Measurements from ENCODE around the gene CFAP157. TPM values are rescaled to one million over a fixed set of nuclear protein-coding genes. Genes with fewer than 3 reads are reported as not detected.

Gene CFAP157
- total RNA-seq, 1 donor from 2014 or later, result 0.34 TPM

DNA sequence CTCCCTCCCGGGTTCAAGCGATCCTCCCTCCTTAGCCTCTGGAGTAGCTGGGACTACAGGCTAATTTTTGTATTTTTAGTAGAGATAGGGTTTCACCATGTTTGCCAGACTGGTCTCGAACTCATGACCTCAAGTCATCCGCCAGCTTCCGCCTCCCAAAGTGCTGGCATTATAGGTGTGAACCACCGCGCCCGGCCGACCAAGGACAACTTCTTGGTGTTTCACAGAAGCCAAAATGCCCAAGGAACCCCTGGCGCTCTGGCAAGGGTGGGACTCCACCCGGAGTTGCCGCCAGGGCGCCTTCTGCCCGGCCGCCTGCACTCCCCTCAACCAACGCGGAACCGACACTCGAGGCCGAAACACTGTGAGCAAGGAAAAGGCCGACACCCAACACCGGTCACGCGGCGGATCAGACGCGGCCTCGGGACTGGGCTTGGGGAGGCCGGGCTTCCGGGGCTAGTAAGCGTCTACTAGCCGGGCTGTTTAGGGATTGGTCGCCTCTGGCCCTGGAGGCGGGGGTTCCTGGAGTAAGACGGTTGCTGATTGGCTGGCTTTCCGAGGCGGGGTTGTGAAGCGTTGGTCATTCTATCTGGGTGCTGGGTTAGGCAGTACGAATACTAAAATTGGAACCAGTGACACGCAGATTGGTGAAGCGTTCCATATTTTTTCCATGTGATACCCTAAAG is 7.7 kb upstream of the CFAP157 start:
- Mint-ChIP-seq H3K27ac (peak overlapping the region; percentile 86), H3K36me3 (peaks cover 1% of the 10 kb centered on the region), H3K9me3 (no peaks in the 10 kb centered on the region), H3K4me1 (peaks cover 24% of the 10 kb centered on the region), H3K4me3 (peak overlapping the region; percentile 64), H3K27me3 (ENCODE audit: low read depth) (no peaks in the 10 kb centered on the region)
- TF ChIP-seq CTCF (IDR thresholded peaks at IDR 0.05; ENCODE audit: unreplicated experiment), result no peak
- DNase-seq (ENCODE audit: low spot score in 2 of 2, unreplicated experiment in 2 of 2), result peak; percentile 88 to 90

DNA sequence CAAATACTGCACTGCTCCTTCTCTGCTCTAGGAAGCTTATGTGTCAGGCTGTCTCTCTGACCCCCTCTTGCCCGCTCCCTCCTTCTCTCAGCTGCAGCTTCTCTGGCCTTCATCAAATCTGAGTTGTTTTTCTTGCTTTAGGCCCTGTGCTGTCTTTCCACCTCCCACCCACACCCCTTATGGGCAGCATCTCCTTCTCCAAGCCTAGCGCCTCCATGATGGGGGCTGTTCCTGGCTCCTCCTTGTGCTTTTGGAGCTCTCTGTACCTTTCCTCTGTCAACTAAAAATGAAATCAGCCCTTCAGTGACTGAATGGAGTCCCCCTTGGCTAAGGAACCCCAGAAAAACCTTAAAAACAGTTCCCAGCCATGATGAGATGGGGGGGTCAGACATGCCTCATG is 6.6 kb upstream of the CFAP157 start:
- no peak for TF ChIP-seq CTCF (IDR thresholded peaks at IDR 0.05; ENCODE audit: unreplicated experiment)
- no peak overlapping the region for H3K4me3 Mint-ChIP-seq
- H3K27me3 Mint-ChIP-seq (ENCODE audit: low read depth), result no peaks in the 10 kb centered on the region
- no peaks in the 10 kb centered on the region for H3K36me3 Mint-ChIP-seq
- no peaks in the 10 kb centered on the region for H3K9me3 Mint-ChIP-seq
- H3K27ac Mint-ChIP-seq, result peak overlapping the region; percentile 47
- no peak for DNase-seq (ENCODE audit: low spot score in 2 of 2, unreplicated experiment in 2 of 2)
- H3K4me1 Mint-ChIP-seq, result peaks cover 21% of the 10 kb centered on the region

GRCh38 chr9:127700594-127701255 is 6.1 kb upstream of the CFAP157 start:
- H3K36me3 Mint-ChIP-seq, result no peaks in the 10 kb centered on the region

DNA sequence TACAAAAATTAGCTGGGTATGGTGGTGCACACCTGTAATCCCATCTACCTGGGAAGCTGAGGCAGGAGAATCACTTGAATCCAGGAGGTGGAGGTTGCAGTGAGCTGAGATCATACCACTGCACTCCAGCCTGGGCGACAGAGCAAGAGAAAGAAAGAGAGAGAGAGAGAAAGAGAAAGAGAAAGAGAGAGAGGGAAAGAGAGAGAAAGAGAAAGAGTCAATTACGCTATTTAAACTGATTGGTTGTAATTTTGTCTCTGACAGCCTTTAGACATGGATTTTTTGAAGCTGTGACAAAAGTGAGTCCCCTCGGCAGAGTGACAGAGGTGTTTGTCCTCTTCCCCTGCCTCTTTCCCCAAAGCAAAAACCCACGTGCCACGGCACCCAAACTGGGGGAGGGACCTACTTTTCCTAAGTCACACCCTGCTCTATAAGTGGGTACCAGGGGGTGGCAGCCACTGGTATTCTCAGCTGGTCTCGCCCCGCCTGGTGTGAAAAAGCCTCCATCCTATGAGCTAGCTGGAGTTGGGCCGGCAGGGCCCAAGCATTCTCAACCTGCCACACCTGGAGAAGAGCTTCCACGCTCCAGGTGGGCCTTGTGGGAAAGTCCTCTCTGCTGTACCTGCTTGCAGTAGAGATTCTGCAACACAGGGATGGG is 3.4 kb upstream of the CFAP157 start:
- H3K4me1 Mint-ChIP-seq, result peaks cover 14% of the 10 kb centered on the region

More at GRCh38 chr9:127700594-127701255, 6.1 kb upstream of the CFAP157 start:
- no peak overlapping the region for H3K27ac Mint-ChIP-seq
- peaks cover 16% of the 10 kb centered on the region for H3K4me1 Mint-ChIP-seq
- TF ChIP-seq CTCF (IDR thresholded peaks at IDR 0.05; ENCODE audit: unreplicated experiment), result no peak
- no peak for DNase-seq (ENCODE audit: low spot score in 2 of 2, unreplicated experiment in 2 of 2)
- no peaks in the 10 kb centered on the region for H3K9me3 Mint-ChIP-seq
- no peaks in the 10 kb centered on the region for H3K27me3 Mint-ChIP-seq (ENCODE audit: low read depth)
- no peak overlapping the region for H3K4me3 Mint-ChIP-seq

More for the DNA sequence above, 3.4 kb upstream of the CFAP157 start:
- no peak overlapping the region for H3K27ac Mint-ChIP-seq
- TF ChIP-seq CTCF (IDR thresholded peaks at IDR 0.05; ENCODE audit: unreplicated experiment), result no peak
- no peak overlapping the region for H3K4me3 Mint-ChIP-seq
- DNase-seq (ENCODE audit: low spot score in 2 of 2, unreplicated experiment in 2 of 2), result no peak
- no peaks in the 10 kb centered on the region for H3K27me3 Mint-ChIP-seq (ENCODE audit: low read depth)
- no peaks in the 10 kb centered on the region for H3K36me3 Mint-ChIP-seq
- H3K9me3 Mint-ChIP-seq, result peaks cover under 1% of the 10 kb centered on the region

All from mesothelial cell of epicardium (in vitro differentiated cells).